Right lobe of liver (tissue), 4 donors: Measurements from ENCODE around the gene DUSP18.

Experiments
- CTCF ChIP-seq, 4 donors: fragments of 200-600 bp in 3 of 4; fragments of 450-650 bp in 1 of 4; IDR thresholded peaks; one replicate each; pipeline versions ENCODE4 v1.5.1 to v1.8.0; 2016 to 2022; ENCODE audit warnings: antibody characterized with exemption in 4 of 4, mild to moderate bottlenecking in 2 of 4
- POLR2A ChIP-seq: fragments of 450-650 bp; IDR thresholded peaks from one replicate; pipeline ENCODE4 v1.6.1; 2017; ENCODE audit warnings: antibody characterized with exemption, mild to moderate bottlenecking
- donor health status: DM: no; HTN: no; CAD: no.
- donor health status: DM: no; HTN: no; CAD: no.
- donor health status: DM: no; HTN: yes; CAD: no.

GRCh38 chr22:30665266-30665665 lies 2.4 kb downstream of the DUSP18 start:
- no peak for TF ChIP-seq CTCF (IDR thresholded peaks at IDR 0.05)
- TF ChIP-seq POLR2A: no peak
